ENCODE results near the gene SCGB1D4.

Gene SCGB1D4

GRCh38 chr11:62266558-62266957 lies 32.3 kb downstream of the SCGB1D4 start:
- TF ChIP-seq JUND (IDR thresholded peaks at IDR 0.05; ENCODE audit: low read depth), result no peak
- in situ Hi-C loops (cut with HindIII; ENCODE audit: low pct_unique_long_range_greater_than_20kb, low sequenced_read_pairs), result no loop called here
- no peak for DNase-seq (ENCODE audit: low read depth in 1 of 2, low spot score in 1 of 2)

- no peak for TF ChIP-seq JUND (IDR thresholded peaks at IDR 0.05; ENCODE audit: low read depth)
- in situ Hi-C loops (cut with HindIII; ENCODE audit: low pct_unique_long_range_greater_than_20kb, low sequenced_read_pairs), result no loop called here
- DNase-seq (ENCODE audit: low read depth in 1 of 2, low spot score in 1 of 2), result no peak
These were observed 34.9 kb downstream of the SCGB1D4 start for GRCh38 chr11:62264004-62264403.

DNA sequence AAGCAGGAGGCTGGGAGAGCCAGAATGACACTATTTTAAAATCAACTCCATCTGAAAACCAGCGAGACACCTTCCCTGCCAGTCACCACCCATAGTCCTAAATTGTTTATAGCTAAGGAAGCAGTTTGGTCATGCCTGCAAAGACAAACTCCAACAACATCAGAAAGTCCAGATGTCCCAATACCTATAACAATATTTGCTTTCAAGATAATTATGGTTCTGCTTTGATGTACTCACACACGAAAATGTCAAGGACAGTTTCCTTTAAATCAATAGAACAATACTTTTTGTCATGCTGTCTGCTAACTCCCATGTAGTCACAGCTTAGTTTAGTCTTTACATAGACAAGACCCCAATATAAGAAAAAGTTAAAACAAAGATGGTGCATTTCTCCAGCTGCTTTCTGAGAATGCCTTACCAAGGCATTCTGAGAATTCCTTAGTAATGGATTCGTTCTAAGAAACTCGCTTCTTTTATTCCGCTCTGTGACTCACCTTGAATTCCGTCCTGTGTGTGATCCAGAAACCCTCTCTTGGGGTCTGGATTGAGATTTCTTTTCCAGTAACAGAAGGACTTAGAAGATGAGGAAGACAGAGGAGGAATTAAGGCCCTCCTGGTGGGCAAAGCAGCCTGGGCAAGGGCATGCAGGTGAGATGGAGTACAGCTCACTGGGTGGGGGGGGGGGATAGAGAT lies 38.5 kb downstream of the SCGB1D4 start:
- no peak for TF ChIP-seq JUND (IDR thresholded peaks at IDR 0.05; ENCODE audit: low read depth)
- in situ Hi-C loops (cut with HindIII; ENCODE audit: low pct_unique_long_range_greater_than_20kb, low sequenced_read_pairs), result no loop called here
- DNase-seq (ENCODE audit: low read depth in 1 of 2, low spot score in 1 of 2), result no peak

- TF ChIP-seq JUND (IDR thresholded peaks at IDR 0.05; ENCODE audit: low read depth), result no peak
- no peak for DNase-seq (ENCODE audit: low read depth in 1 of 2, low spot score in 1 of 2)
- in situ Hi-C loops (cut with HindIII; ENCODE audit: low pct_unique_long_range_greater_than_20kb, low sequenced_read_pairs), result no loop called here
These were observed 42.6 kb downstream of the SCGB1D4 start for GRCh38 chr11:62256281-62256680.

- in situ Hi-C loops (cut with HindIII; ENCODE audit: low pct_unique_long_range_greater_than_20kb, low sequenced_read_pairs), result no loop called here
- no peak for DNase-seq (ENCODE audit: low read depth in 1 of 2, low spot score in 1 of 2)
- no peak for TF ChIP-seq JUND (IDR thresholded peaks at IDR 0.05; ENCODE audit: low read depth)
These were observed 44.8 kb downstream of the SCGB1D4 start for GRCh38 chr11:62253999-62254542.

DNA sequence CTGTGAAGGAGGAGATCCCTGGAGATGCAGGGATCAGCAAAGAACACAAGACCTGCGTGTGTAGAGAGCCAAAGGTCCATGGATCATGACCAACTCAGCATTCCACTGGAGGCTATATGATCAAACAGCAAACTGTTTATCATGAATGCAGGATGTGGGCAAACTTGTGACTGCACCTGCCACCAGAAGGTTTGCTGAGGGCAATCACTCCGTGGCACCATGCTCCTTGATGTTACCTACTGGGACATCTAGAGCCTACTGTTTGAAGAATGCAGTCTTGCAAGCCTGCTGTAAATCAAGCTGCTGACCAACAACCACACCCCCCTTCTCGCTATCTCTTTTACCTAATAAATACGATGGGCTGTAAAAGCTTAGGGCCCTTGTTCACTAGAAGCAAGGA lies 47.2 kb downstream of the SCGB1D4 start:
- DNase-seq (ENCODE audit: low read depth in 1 of 2, low spot score in 1 of 2), result no peak
- in situ Hi-C loops (cut with HindIII; ENCODE audit: low pct_unique_long_range_greater_than_20kb, low sequenced_read_pairs), result no loop called here
- TF ChIP-seq JUND (IDR thresholded peaks at IDR 0.05; ENCODE audit: low read depth), result no peak

Data from T47D (cell line).